Body of pancreas (tissue), 4 donors: Measurements from ENCODE around the gene PSMG4.

Experiments
- POLR2A ChIP-seq, 3 donors: fragments of 450-650 bp; IDR thresholded peaks; one replicate each; pipeline ENCODE4 v1.6.1; 2016; ENCODE audit warnings: antibody characterized with exemption in 3 of 3, mild to moderate bottlenecking in 2 of 3
- TF ChIP-seq, protein P1 (sequence below), 7 experiments: fragments of 450-650 bp in 4 of 7; fragments of 200-600 bp in 3 of 7; sonication (generic) in 3 of 7; IDR thresholded peaks; one replicate each; pipeline ENCODE4 v1.5.1; 2016 to 2019; ENCODE audit warnings: antibody characterized with exemption in 7 of 7

DNA sequence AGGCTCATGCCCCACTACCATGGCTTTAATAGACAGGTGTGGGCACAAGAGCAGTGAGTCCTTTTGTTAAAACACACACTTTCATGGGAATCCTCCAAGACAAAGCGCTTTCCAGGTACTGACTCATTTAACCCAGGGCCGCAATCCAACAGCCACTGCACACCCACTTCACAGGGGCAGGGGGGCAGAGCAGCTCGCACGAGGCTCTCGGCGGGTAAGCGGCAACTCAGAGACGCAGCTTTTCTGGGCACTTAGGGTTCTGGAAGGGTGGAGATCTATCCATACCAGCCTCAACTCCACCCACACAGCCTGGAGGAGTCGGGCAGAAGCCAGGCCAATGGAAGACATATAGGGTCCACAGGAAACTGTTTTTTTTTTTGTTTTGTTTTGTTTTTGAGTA lies 28.6 kb downstream of the PSMG4 start:
- TF ChIP-seq, protein P1, sequence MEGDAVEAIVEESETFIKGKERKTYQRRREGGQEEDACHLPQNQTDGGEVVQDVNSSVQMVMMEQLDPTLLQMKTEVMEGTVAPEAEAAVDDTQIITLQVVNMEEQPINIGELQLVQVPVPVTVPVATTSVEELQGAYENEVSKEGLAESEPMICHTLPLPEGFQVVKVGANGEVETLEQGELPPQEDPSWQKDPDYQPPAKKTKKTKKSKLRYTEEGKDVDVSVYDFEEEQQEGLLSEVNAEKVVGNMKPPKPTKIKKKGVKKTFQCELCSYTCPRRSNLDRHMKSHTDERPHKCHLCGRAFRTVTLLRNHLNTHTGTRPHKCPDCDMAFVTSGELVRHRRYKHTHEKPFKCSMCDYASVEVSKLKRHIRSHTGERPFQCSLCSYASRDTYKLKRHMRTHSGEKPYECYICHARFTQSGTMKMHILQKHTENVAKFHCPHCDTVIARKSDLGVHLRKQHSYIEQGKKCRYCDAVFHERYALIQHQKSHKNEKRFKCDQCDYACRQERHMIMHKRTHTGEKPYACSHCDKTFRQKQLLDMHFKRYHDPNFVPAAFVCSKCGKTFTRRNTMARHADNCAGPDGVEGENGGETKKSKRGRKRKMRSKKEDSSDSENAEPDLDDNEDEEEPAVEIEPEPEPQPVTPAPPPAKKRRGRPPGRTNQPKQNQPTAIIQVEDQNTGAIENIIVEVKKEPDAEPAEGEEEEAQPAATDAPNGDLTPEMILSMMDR (IDR thresholded peaks at IDR 0.05) = no peak
- TF ChIP-seq POLR2A (IDR thresholded peaks at IDR 0.05) = no peak
